Endothelial cell of umbilical vein (primary cell): ENCODE data around the gene SNRNP200.

Experiments
- CTCF ChIP-seq, 2 donors: IDR thresholded peaks; 1 replicate in 1 of 2; 2 replicates in 1 of 2; pipeline ENCODE4 v1.5.1; 2011; ENCODE audit warnings: low read length in 2 of 2, mild to moderate bottlenecking in 2 of 2, moderate library complexity in 2 of 2, control low read depth in 1 of 2, inconsistent platforms in 1 of 2, low read depth in 1 of 2; ENCODE audit not compliant: insufficient read depth in 1 of 2; ENCODE audit errors: extremely low read depth in 1 of 2
- EZH2 ChIP-seq: IDR thresholded peaks from 2 replicates; pipeline ENCODE4 v1.6.1; 2012; ENCODE audit warnings: borderline replicate concordance, low read depth, mild to moderate bottlenecking, moderate library complexity, low read length, inconsistent platforms; ENCODE audit not compliant: severe bottlenecking
- FOS ChIP-seq: IDR thresholded peaks from 2 replicates; pipeline ENCODE4 v1.6.1; 2011; ENCODE audit warnings: mild to moderate bottlenecking, low read length, moderate library complexity, borderline replicate concordance; ENCODE audit not compliant: insufficient read depth
- GATA2 ChIP-seq: IDR thresholded peaks from 2 replicates; pipeline ENCODE4 v1.7.0; 2011; ENCODE audit warnings: low read depth, mild to moderate bottlenecking, moderate library complexity, mixed read lengths, low read length; ENCODE audit not compliant: insufficient read length, insufficient read depth
- JUN ChIP-seq: IDR thresholded peaks from 2 replicates; pipeline ENCODE4 v1.6.1; 2011; ENCODE audit warnings: borderline replicate concordance, low read depth; ENCODE audit not compliant: insufficient read length, insufficient read depth
- MAX ChIP-seq: IDR thresholded peaks from 2 replicates; pipeline ENCODE4 v1.6.1; 2011; ENCODE audit not compliant: insufficient read depth, insufficient read length
- MYC ChIP-seq: IDR thresholded peaks from one replicate; pipeline ENCODE4 v1.6.1; 2011; ENCODE audit warnings: mild to moderate bottlenecking, low read depth, low read length
- POLR2A ChIP-seq: IDR thresholded peaks from 2 replicates; pipeline ENCODE4 v1.6.1; 2012; ENCODE audit warnings: low read depth, mild to moderate bottlenecking, control low read depth, low read length
- POLR2AphosphoS5 ChIP-seq: IDR thresholded peaks from 2 replicates; pipeline ENCODE4 v1.6.1; 2012; ENCODE audit warnings: low read depth, mild to moderate bottlenecking, control low read depth, low read length, moderate library complexity; ENCODE audit not compliant: insufficient read depth

GRCh38 chr2:96345438-96345837 is 40.1 kb upstream of the SNRNP200 start:
- TF ChIP-seq POLR2AphosphoS5: no peak
- TF ChIP-seq CTCF (IDR thresholded peaks at IDR 0.05; ENCODE audit: extremely low read depth in 1 of 2, insufficient read depth in 1 of 2, low read depth in 1 of 2, low read length in 2 of 2): peak in 1 of 2 donors; percentile 27
- no peak for TF ChIP-seq POLR2A
- TF ChIP-seq MAX: no peak
- TF ChIP-seq EZH2: no peak
- TF ChIP-seq GATA2: no peak
- TF ChIP-seq MYC: no peak
- TF ChIP-seq JUN: no peak
- no peak for TF ChIP-seq FOS
